Activated B cell treated with CpG ODN at 0.5 μM for 24 hours (primary cell): ENCODE results near the gene DLEC1. TPM values are rescaled to one million over a fixed set of nuclear protein-coding genes. Genes with fewer than 3 reads are reported as not detected.

Experiments
- ATAC-seq: fragments of 200-7000 bp; cut with Tn5 transposase; one replicate; pipeline ENCODE4 v1.10.0; 2021; ENCODE audit warnings: low read depth, mild to moderate bottlenecking, moderate library complexity
- CTCF ChIA-PET: fragments of 350-600 bp; sonication (Branson Sonifier 250); formaldehyde crosslinking; loops from one replicate; lab custom pipeline; 2021; ENCODE audit warnings: antibody characterized with exemption; lab: Charles Lee
- POLR2A ChIA-PET: fragments of 350-600 bp; sonication (Branson Sonifier 250); formaldehyde crosslinking; loops from one replicate; lab custom pipeline; 2021; ENCODE audit warnings: antibody characterized with exemption; lab: Charles Lee
- DNase-seq: peaks from one replicate; pipeline ENCODE4 v3.0.0; 2022
- H3K27ac Mint-ChIP-seq: one replicate; pipeline ENCODE4 v1.8.0; 2020; ENCODE audit warnings: mixed read lengths
- H3K27me3 Mint-ChIP-seq: one replicate; pipeline ENCODE4 v1.8.0; 2021; ENCODE audit warnings: mixed read lengths
- H3K36me3 Mint-ChIP-seq: one replicate; pipeline ENCODE4 v1.8.0; 2021; ENCODE audit warnings: low read depth, mixed read lengths
- H3K4me1 Mint-ChIP-seq: one replicate; pipeline ENCODE4 v1.8.0; 2021; ENCODE audit warnings: mixed read lengths
- H3K4me3 Mint-ChIP-seq: one replicate; pipeline ENCODE4 v1.8.0; 2020; ENCODE audit warnings: mild to moderate bottlenecking, mixed read lengths
- H3K9me3 Mint-ChIP-seq: one replicate; pipeline ENCODE4 v1.8.0; 2020; ENCODE audit warnings: mixed read lengths
- CTCF ChIP-seq: fragments of 200-600 bp; IDR thresholded peaks from one replicate; pipeline ENCODE4 v1.8.0; 2022; ENCODE audit warnings: antibody characterized with exemption, mild to moderate bottlenecking
- intact Hi-C: fragments of 100-400 bp; cut with micrococcal nuclease; formaldehyde crosslinking; loops from one replicate; pipeline ENCODE4 v1.15.1; 2024
- total RNA-seq: library from RNA; stranded (reverse); gene quantifications from 2 replicates; pipeline ENCODE4 v1.2.3, GENCODE V29; 2022

The DLEC1 gene
- total RNA-seq, 1 donor from 2014 or later = 0.11 TPM

GRCh38 chr3:38165722-38166387 lies 126.8 kb downstream of the DLEC1 start:
- POLR2A ChIA-PET = interaction anchor here (0.5 to 6.1 kb wide), 14 partner anchors 7 to 1173 kb away, joined by 3 to 217 read pairs (median 6); partner anchors contain the start of genes ACAA1, DLEC1, EPM2AIP1 and MLH1
- TF ChIP-seq CTCF = no peak
- DNase-seq (no peak), ATAC-seq (no peak)
- peak overlapping the region; percentile 94 for H3K4me3 Mint-ChIP-seq
- H3K4me1 Mint-ChIP-seq = peaks cover 52% of the 10 kb centered on the region
- intact Hi-C loops = loop anchor here (1.0 to 10.0 kb wide), 7 partner anchors 17 to 1219 kb away; partner anchors contain the start of genes ACAA1, DLEC1, EXOG and SLC25A38
- H3K9me3 Mint-ChIP-seq = no peaks in the 10 kb centered on the region
- CTCF ChIA-PET = interaction anchor here (0.7 to 2.0 kb wide), 3 partner anchors 29 to 181 kb away, joined by 3 to 7 read pairs (median 4); partner anchors contain the start of genes ACAA1 and XYLB
- peaks cover 16% of the 10 kb centered on the region for H3K36me3 Mint-ChIP-seq
- peak overlapping the region; percentile 100 for H3K27ac Mint-ChIP-seq
- H3K27me3 Mint-ChIP-seq = no peaks in the 10 kb centered on the region

- no peaks in the 10 kb centered on the region for H3K9me3 Mint-ChIP-seq
- peak overlapping the region; percentile 26 for H3K4me3 Mint-ChIP-seq
- ChIA-PET POLR2A (interaction anchor here (6.1 kb wide), 1 partner anchor 28 kb away, joined by 217 read pairs; the partner anchor contains the start of genes ACAA1 and MYD88), CTCF (interaction anchor here (1.1 kb wide), 1 partner anchor 28 kb away, joined by 5 read pairs; no protein-coding TSS in a partner anchor)
- ATAC-seq (no peak), DNase-seq (no peak)
- H3K4me1 Mint-ChIP-seq = peaks cover 66% of the 10 kb centered on the region
- intact Hi-C loops = loop anchor here (10.0 kb wide), 1 partner anchor 1217 kb away; the partner anchor contains the start of gene SLC25A38
- H3K36me3 Mint-ChIP-seq = peaks cover 16% of the 10 kb centered on the region
- no peak overlapping the region for H3K27ac Mint-ChIP-seq
- H3K27me3 Mint-ChIP-seq = no peaks in the 10 kb centered on the region
- TF ChIP-seq CTCF = no peak
Measured at GRCh38 chr3:38167591-38167990, 128.6 kb downstream of the DLEC1 start.

- H3K4me1 Mint-ChIP-seq = peaks cover 72% of the 10 kb centered on the region
- ATAC-seq = no peak
- ChIA-PET CTCF (no interaction called here), POLR2A (interaction anchor here (6.1 kb wide), 1 partner anchor 28 kb away, joined by 217 read pairs; the partner anchor contains the start of genes ACAA1 and MYD88)
- H3K36me3 Mint-ChIP-seq = peaks cover 16% of the 10 kb centered on the region
- H3K9me3 Mint-ChIP-seq = no peaks in the 10 kb centered on the region
- no peak overlapping the region for H3K4me3 Mint-ChIP-seq
- TF ChIP-seq CTCF = no peak
- H3K27ac Mint-ChIP-seq = peak overlapping the region; percentile 42
- no peak for DNase-seq
- intact Hi-C loops = loop anchor here (10.0 kb wide), 1 partner anchor 1216 kb away; the partner anchor contains the start of gene SLC25A38
- H3K27me3 Mint-ChIP-seq = no peaks in the 10 kb centered on the region
Measured at GRCh38 chr3:38168151-38169026, 129.4 kb downstream of the DLEC1 start.

GRCh38 chr3:38169027-38169317 lies 130.0 kb downstream of the DLEC1 start:
- Mint-ChIP-seq H3K27me3 (no peaks in the 10 kb centered on the region), H3K27ac (peak overlapping the region; percentile 42), H3K4me3 (no peak overlapping the region), H3K4me1 (peaks cover 78% of the 10 kb centered on the region), H3K36me3 (peaks cover 16% of the 10 kb centered on the region), H3K9me3 (no peaks in the 10 kb centered on the region)
- no peak for TF ChIP-seq CTCF
- CTCF ChIA-PET = no interaction called here
- POLR2A ChIA-PET = interaction anchor here (0.9 kb wide), 1 partner anchor 30 kb away, joined by 3 read pairs; no protein-coding TSS in a partner anchor
- no peak for ATAC-seq
- intact Hi-C loops = loop anchor here (10.0 kb wide), 1 partner anchor 1216 kb away; the partner anchor contains the start of gene SLC25A38
- no peak for DNase-seq
